ENCODE measurements around the gene ZNF716. TPM values are rescaled to one million over a fixed set of nuclear protein-coding genes. Genes with fewer than 3 reads are reported as not detected.
"Not testable (repeated sequence)": the region's sequence is repeated elsewhere in the genome, so short reads cannot be mapped to it uniquely, and the experiment has no call there.

The ZNF716 gene
- not detected for total RNA-seq

GRCh38 chr7:57449904-57450303 is at the start of gene ZNF716:
Gene ZNF716 (plus strand): TSS chr7:57450177. CDS start chr7:57450289, 112 bp downstream.
- no peak for DNase-seq

- DNase-seq: no peak
Observed at GRCh38 chr7:57400531-57401155, 49.3 kb upstream of the ZNF716 start.

DNA sequence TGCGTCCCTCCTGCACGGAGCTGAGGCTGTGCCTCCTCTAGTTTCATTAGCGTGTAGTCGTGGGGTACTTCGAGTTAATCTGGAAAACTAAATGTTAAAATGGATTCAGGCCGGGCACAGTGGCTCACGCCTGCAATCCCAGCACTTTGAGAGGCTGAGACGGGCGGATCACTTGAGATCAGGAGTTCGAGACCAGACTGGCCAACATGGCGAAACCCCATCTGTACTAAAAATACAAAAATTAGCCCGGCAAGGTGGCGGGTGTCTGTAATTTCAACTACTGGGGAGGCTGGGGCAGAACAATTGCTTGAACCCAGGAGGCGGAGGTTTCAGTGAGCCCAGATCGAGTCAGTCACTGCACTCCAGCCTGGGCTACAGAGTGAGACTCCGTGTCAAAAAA is 46.9 kb upstream of the ZNF716 start:
- DNase-seq: not testable (repeated sequence)

- DNase-seq: no peak
Observed at GRCh38 chr7:57403601-57404342, 46.2 kb upstream of the ZNF716 start.

- no peak for DNase-seq
Observed at GRCh38 chr7:57404343-57404966, 45.5 kb upstream of the ZNF716 start.

DNA sequence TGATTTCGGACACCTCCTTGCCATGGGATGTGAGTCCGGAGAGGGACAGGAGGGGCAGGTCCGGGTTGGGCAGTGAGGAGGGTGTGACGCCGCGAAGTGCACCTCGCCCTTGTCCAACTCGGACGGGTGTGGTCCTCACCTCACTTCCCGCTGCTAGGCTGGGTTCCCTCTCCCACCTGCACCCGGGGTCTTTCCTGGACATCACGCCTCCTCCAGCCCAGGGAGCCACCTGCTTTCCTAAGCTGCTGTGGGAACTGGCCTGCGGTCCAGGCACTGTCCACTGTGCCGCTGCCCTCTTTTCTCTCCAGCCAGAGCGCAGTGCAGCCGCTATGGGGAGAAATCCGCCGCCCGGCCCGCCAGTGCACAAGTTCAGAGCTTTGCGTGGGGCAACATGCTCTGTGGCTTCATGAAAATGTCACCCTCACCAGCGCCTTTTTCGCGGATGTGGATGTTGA is 45.0 kb upstream of the ZNF716 start:
- no peak for DNase-seq

DNA sequence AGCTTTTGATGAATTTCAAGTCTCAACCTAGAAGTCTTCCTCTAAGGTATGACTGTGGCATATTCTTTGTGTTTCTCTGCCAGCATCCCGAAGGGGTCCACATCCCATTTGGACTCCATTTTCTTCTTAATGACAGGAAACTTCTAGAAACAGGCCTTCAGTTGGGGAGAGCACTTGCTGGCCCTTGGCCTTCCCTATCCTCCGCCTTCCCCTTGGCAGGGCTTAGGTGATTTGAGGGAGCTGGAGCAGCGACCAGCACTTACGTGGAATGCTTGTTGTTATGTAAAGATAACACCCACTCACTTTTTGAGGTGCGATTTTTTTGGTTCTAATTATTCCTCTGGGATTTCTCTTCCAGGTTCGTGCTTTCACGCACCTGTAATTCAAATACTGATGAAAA is 42.9 kb upstream of the ZNF716 start:
- no peak for DNase-seq

DNA sequence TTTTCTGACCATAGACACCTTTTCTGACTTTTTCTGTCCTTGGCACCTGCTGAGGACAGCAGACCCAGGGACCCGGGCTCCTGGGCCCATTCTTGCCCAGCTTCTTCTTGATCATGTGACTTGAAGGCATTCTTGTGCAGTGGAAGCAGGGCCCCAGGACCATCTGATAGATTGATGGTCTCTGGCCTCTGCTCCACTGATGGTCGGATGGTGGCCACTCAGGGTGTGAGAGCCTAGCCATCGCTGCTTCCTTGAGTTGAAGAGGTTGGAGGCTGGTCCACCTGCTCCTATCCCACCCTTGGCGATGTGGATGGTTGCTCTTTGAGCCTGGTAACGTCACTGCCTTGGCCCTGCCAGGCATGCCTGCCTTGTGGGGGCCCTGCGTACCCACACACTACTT is 37.8 kb upstream of the ZNF716 start:
- DNase-seq: no peak

- no peak for DNase-seq
Observed at GRCh38 chr7:57412618-57413017, 37.4 kb upstream of the ZNF716 start.

DNA sequence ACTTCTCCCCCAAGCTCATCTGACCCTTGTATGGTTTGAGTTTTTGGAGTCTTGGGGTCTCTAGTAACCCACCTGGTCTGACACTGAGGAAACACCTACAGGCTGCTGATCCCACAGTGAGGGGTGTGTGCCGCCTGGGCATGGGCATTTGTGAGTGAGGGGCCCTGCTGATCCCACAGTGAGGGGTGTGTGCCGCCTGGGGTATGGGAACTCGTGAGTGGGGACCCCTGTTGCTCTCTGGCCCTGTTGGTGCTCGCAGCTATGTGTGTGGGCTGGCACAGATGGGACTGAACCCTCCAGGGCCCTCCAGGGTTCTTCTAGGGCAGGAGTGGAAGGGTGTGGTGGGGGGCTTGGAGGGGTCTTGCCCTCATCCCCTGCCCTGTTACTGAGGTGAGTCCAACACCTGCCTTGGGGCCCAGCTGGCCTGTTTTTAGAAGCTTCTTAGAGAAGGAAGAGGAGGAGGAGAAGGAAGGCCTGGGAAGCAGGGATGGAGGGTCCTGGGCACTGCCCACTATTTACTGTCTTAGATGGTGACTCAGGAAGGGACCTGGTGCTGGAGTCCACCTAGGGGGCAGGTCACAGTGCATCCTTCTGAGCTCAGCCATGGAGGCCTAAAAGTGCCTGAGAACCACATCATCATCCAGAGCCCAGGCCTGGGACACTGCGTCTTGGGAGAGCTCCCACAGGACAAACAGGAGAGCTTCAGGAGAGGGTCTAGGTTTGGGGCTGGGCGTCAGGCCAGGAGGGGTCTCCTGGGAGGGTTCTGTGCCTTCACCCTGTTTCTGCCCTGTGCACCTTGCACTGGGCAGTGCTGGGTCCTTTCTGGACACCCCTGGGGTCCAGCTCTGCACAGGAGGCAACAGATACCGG is 36.2 kb upstream of the ZNF716 start:
- no peak for DNase-seq

DNA sequence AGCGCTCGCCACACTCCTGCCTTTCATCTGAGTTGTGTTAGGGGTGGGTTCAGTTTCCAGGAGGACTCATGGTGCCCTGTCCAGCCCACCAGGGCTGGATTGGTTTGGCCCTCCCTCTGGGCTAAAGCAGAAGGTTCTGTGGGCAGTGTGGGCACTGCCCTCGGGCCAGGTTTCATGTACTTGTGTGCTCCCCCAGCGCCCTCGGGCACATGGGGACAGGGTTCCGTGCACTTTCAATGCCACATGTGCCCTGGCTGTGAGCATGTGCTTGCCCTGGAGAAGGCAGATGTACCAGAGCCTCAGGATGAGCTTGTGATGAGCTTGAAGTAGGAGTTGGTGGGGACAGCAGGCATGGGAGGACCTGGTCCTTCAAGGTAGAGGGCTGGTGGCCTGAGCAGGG is 35.6 kb upstream of the ZNF716 start:
- DNase-seq: no peak

DNA sequence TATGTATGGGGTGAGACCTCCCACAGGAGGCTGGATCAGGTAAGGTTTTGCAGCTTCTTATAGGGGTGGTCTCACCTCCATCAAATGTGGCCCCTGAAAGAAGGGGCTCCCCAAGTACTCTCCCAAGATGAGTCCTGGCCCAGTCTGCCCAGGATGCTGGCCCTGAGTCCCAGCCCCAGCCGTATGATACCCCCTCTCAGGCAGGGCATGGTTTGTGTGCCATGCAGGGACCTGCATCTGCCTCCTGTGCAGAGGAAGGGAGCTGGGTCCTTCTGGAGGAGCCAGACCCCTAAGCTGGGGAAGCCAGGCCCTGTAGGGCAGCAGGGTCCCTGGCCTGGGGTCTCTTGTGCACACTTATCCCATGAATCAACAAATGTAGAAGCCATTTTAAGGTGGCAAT is 35.1 kb upstream of the ZNF716 start:
- no peak for DNase-seq

- DNase-seq: no peak
Observed at GRCh38 chr7:57415326-57415725, 34.7 kb upstream of the ZNF716 start.

DNA sequence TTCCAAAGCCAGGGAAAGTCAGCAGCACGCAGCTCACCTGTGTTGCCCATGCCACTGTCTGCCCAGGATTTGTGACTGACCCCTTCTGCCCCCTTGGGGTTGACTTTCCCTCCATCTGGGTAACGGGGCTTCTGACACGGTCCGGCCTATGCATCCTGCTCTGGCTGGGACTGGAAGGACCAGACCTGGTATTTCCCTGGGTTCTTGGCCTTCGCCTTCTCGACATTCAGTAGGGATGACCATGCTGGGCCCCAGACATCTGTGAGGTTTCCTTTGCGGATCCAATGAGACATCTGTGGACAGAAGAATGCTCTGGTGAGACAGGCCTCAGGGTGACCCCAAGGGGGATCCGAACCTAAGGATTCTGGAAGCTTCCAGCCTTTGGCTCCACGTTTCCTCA is 34.2 kb upstream of the ZNF716 start:
- DNase-seq: no peak

- DNase-seq: no peak
Observed at GRCh38 chr7:57416601-57417358, 33.2 kb upstream of the ZNF716 start.

- DNase-seq: no peak
Observed at GRCh38 chr7:57417736-57418135, 32.2 kb upstream of the ZNF716 start.

- DNase-seq: no peak
Observed at GRCh38 chr7:57423768-57424167, 26.2 kb upstream of the ZNF716 start.

DNA sequence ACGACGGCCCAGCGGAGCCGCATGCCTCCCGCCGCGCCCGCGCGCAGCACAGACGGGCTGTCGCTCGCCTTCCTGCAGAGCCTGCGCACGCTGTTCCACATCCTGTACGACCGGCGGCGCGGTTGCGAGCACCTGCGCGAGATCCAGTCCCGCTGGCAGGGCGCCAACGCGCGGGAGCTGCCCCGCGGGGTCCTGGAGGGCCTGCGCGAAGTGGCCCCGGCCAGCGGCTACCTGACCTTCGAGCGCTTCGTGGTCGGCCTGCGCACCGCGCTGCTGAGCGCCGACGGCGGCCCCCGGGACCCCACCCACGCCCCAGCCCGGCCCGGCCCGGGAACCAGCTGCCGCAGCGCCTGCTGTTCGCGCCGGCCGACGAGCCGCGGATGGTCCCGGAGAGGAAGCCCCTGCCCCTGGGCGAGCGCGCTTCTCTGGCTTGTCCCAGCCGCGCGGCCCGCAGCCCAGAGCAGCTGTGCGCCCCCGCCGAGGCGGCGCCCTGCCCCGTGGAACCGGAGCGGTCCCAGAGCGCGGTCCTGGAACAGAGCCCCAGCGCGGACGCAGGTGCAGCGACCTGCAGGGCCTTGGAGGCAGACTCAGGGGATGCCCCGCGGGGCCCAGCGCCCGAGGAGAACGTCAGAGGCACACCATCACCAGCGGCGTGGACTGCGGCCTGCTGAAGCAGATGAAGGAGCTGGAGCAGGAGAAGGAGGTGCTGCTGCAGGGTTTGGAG is 25.3 kb upstream of the ZNF716 start:
- DNase-seq: no peak

DNA sequence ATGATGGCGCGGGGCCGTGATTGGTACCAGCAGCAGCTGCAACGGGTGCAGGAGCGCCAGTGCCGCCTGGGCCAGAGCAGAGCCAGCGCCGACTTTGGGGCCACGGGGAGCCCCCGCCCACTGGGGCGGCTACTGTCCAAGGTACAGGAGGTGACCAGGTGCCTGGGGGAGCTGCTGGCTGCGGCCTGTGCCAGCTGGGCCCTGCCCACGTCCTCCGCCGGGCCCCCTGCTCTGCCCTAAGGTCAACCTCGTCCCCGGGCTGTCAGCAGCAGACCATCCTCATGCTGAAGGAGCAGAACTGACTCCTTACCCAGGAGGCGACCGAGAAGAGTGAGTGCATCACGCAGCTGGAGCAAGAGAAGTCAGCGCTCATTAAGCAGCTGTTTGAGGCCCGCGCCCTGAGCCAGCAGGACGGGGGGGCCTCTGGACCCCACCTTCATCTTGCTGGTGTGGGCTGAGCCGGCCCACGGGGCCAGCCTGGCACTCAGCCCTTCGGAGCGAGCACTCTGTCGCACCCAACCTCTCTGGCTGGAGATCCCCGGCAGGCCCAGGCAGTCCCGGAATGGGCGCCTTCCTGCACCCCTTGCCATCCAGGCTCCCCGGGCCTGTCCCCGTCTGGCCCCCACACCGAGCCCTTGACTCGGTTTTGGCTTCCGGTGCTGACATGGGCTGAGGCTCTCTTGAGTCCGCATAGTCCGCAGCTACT is 24.6 kb upstream of the ZNF716 start:
- no peak for DNase-seq

DNA sequence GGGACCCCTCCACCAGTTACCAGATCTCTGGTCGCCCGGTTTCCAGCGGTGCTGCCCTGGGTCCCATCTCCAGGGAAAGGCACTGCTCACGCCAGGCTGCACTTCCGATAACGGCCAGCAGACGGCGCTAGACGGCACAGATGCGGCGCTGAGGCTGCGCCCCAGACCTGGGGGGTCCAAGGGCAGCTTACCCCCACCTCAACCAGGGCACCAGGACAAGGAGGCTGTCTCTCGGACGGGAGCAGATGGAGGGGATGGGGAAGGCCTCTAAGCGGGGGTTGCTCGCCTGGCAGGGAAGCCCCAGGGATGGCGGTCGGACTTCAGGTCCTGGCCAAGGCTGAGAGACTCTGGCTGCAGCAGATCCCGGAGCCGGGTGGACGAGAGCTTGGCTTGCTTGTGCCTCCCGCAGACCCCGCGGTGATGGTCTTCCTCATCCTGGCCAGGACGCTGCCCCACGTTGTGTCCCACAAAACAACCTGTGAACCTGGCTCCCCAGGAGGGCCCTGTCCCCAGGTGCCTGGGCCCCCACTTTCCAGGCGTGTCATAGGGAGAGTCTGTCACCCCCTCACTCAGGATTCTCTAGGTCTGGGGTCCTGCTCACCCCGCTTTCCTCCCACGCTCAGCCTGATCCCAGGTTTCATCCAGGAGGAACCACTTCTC is 23.9 kb upstream of the ZNF716 start:
- DNase-seq: no peak

Data from occipital lobe (tissue), 2 donors.